ENCODE measurements around the gene SPIN1.

DNA sequence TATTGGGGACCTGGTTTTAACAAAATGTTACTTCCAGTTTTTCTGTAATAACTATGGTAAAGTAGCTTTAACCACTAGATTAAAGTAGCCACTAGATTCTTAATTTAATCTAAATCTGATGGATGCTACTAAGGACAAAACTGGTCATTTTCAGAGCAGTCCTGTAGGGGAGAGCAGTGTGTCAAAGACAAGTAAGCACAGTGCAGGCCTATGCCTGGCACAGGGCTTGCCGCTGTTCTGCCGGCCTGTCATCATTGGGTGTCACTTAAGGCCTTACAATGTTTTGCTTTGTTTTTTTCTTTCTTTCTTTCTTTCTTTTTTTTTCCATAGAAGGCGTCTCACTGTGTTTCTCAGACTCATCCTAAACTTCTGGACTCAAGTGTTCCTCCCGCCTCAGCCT is 93.7 kb downstream of the SPIN1 start:
- TF ChIP-seq EP300 (IDR thresholded peaks at IDR 0.05; ENCODE audit: borderline replicate concordance): no peak
- TF ChIP-seq EGR1 (IDR thresholded peaks at IDR 0.05): no peak
- no peak for TF ChIP-seq RAD21 (IDR thresholded peaks at IDR 0.05; ENCODE audit: low read depth)
- no peak for TF ChIP-seq USF1 (IDR thresholded peaks at IDR 0.05)
- TF ChIP-seq TAF1 (IDR thresholded peaks at IDR 0.05; ENCODE audit: low read depth): no peak
